Endothelial cell (in vitro differentiated cells): ENCODE measurements around the gene L1TD1. TPM values are rescaled to one million over a fixed set of nuclear protein-coding genes. Genes with fewer than 3 reads are reported as not detected.
A peak's percentile ranks its signal among the peaks of the same experiment; 100 is the strongest.
"Not testable (repeated sequence)": the region's sequence is repeated elsewhere in the genome, so short reads cannot be mapped to it uniquely, and the experiment has no call there.

Experiments
- DNase-seq: peaks from one replicate; pipeline ENCODE4 v3.0.0; 2021; ENCODE audit warnings: low spot score
- H3K27ac Mint-ChIP-seq: one replicate; pipeline ENCODE4 v1.8.0; 2021; ENCODE audit warnings: mixed read lengths, inconsistent platforms; ENCODE audit not compliant: unreplicated experiment
- H3K27me3 Mint-ChIP-seq: one replicate; pipeline ENCODE4 v1.8.0; 2021; ENCODE audit warnings: mild to moderate bottlenecking, moderate library complexity, mixed read lengths, inconsistent platforms; ENCODE audit not compliant: unreplicated experiment
- H3K36me3 Mint-ChIP-seq: one replicate; pipeline ENCODE4 v1.8.0; 2021; ENCODE audit warnings: mild to moderate bottlenecking, low read depth, mixed read lengths, inconsistent platforms; ENCODE audit not compliant: unreplicated experiment
- H3K4me1 Mint-ChIP-seq: one replicate; pipeline ENCODE4 v1.8.0; 2021; ENCODE audit warnings: mild to moderate bottlenecking, mixed read lengths, inconsistent platforms; ENCODE audit not compliant: unreplicated experiment
- H3K4me3 Mint-ChIP-seq: one replicate; pipeline ENCODE4 v1.8.0; 2021; ENCODE audit warnings: mild to moderate bottlenecking, mixed read lengths, inconsistent platforms; ENCODE audit not compliant: unreplicated experiment
- H3K9me3 Mint-ChIP-seq: one replicate; pipeline ENCODE4 v1.8.0; 2021; ENCODE audit warnings: mixed read lengths, inconsistent platforms; ENCODE audit not compliant: unreplicated experiment
- total RNA-seq: library from RNA; stranded (reverse); fragmentation: NEBNext Ultra II Directional; extraction: Animal tissue kit (Norgen Biotek cat#: 25700); gene quantifications from one replicate; pipeline ENCODE4 v1.2.1, GENCODE V29; 2021; ENCODE audit not compliant: unreplicated experiment
- TF ChIP-seq, protein P1 (sequence below): fragments of 200-600 bp; sonication (generic); IDR thresholded peaks from one replicate; pipeline ENCODE4 v1.5.0; 2021; ENCODE audit warnings: antibody characterized with exemption; ENCODE audit not compliant: unreplicated experiment

The L1TD1 gene
- total RNA-seq, 1 donor from 2014 or later = 50.1 TPM

DNA sequence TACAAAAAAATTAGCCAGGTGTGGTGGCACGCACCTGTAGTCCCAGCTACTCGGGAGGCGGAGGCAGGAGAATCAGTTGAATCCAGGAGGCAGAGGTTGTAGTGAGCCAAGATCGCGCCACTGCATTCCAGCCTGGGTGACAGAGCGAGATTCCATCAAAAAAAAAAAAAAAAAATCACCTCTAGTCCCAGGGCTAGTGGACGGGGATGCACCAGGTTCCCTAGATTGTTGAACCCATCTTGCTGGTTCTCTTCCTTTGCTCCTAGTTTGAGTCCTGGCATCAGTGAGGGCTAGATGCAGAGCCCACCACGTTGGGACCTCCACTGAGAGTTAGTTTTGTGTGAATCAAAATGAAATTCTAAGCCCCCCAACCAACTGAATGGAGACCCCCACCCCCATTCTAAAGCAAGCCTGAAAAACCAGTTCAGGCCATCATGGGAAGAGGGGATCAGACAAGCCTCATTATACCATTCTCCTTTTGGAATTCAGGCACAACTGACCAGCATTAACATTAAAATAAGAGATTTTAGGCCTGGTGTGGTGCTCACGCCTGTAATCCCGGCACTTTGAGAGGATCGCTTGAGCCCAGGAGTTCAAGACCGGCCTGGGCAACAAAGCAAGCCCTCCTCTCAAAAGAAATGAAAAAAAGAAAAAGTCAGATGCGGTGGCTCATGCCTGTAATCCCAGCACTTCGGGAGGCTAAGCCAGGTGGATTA, 17.9 kb upstream of the L1TD1 start:
- peaks cover 35% of the 10 kb centered on the region for H3K4me1 Mint-ChIP-seq
- no peaks in the 10 kb centered on the region for H3K27me3 Mint-ChIP-seq
- TF ChIP-seq, protein P1, sequence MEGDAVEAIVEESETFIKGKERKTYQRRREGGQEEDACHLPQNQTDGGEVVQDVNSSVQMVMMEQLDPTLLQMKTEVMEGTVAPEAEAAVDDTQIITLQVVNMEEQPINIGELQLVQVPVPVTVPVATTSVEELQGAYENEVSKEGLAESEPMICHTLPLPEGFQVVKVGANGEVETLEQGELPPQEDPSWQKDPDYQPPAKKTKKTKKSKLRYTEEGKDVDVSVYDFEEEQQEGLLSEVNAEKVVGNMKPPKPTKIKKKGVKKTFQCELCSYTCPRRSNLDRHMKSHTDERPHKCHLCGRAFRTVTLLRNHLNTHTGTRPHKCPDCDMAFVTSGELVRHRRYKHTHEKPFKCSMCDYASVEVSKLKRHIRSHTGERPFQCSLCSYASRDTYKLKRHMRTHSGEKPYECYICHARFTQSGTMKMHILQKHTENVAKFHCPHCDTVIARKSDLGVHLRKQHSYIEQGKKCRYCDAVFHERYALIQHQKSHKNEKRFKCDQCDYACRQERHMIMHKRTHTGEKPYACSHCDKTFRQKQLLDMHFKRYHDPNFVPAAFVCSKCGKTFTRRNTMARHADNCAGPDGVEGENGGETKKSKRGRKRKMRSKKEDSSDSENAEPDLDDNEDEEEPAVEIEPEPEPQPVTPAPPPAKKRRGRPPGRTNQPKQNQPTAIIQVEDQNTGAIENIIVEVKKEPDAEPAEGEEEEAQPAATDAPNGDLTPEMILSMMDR = no peak
- no peaks in the 10 kb centered on the region for H3K36me3 Mint-ChIP-seq
- H3K4me3 Mint-ChIP-seq = no peak overlapping the region
- no peaks in the 10 kb centered on the region for H3K9me3 Mint-ChIP-seq
- no peak for DNase-seq
- H3K27ac Mint-ChIP-seq = no peak overlapping the region

DNA sequence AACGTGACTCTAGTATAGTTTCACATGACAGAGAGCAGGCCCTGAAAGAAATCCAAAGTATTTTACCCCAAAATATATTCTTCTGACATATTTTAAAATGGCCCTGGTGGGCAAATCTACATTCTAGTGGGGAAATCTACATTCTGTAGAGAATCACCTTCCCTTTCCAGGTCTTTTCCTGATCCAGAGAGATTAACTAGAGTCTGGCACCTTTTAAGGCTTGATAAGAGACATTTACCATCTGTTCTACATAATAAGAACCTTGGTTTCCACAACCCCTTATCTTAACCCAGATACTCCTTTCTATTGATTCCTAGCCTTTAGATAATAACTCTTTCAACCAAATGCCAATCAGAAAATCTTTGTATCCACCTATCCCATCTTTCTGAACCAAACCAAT, 17.0 kb upstream of the L1TD1 start:
- H3K27ac Mint-ChIP-seq = no peak overlapping the region
- no peaks in the 10 kb centered on the region for H3K9me3 Mint-ChIP-seq
- H3K4me3 Mint-ChIP-seq = no peak overlapping the region
- DNase-seq = no peak
- TF ChIP-seq, protein P1 = no peak
- no peaks in the 10 kb centered on the region for H3K36me3 Mint-ChIP-seq
- no peaks in the 10 kb centered on the region for H3K27me3 Mint-ChIP-seq
- peaks cover 42% of the 10 kb centered on the region for H3K4me1 Mint-ChIP-seq

DNA sequence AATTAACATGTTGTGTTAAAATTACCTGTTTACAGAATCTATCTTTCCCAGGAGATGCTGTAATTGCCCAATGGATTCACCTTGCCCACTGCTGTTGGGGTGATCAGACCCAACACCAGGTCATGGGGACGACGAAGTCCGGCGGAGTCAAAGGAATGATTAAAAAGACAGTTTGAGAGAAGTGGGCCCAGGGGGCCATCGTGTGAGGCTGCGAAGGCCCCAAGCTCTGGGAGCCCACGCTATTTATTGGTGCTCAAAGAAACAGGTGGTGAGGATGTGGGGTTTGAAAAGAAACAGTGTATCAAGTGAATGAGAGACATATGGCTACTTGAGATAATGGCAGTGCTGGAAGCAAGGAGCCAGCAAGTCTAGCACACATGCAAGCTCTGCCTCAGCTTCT, 16.3 kb upstream of the L1TD1 start:
- TF ChIP-seq, protein P1 = no peak
- no peaks in the 10 kb centered on the region for H3K36me3 Mint-ChIP-seq
- no peaks in the 10 kb centered on the region for H3K27me3 Mint-ChIP-seq
- DNase-seq = no peak
- no peak overlapping the region for H3K27ac Mint-ChIP-seq
- H3K9me3 Mint-ChIP-seq = no peaks in the 10 kb centered on the region
- peaks cover 48% of the 10 kb centered on the region for H3K4me1 Mint-ChIP-seq
- H3K4me3 Mint-ChIP-seq = no peak overlapping the region

DNA sequence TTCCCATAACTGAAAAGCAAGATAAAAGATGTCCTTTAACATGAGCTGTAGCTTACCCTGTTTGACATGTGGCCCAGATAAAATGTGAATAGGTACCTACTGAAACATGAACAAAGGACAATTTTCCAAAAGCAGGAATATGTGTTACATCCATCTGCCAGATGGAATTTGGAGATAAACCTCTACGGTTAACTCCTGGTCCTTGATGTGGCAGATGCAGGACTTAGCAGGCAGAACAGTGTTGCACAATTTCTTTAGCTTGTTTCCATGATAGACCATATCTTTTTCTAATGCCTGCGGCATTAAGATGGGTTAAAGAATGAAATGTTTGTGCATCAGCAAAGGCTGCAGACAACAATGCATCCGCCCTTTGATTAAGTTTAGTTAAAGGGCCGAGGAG, 14.6 kb upstream of the L1TD1 start:
- not testable (repeated sequence) for H3K36me3 Mint-ChIP-seq, H3K27me3 Mint-ChIP-seq, H3K27ac Mint-ChIP-seq, H3K9me3 Mint-ChIP-seq, H3K4me3 Mint-ChIP-seq, DNase-seq
- peaks cover 55% of the 10 kb centered on the region for H3K4me1 Mint-ChIP-seq

DNA sequence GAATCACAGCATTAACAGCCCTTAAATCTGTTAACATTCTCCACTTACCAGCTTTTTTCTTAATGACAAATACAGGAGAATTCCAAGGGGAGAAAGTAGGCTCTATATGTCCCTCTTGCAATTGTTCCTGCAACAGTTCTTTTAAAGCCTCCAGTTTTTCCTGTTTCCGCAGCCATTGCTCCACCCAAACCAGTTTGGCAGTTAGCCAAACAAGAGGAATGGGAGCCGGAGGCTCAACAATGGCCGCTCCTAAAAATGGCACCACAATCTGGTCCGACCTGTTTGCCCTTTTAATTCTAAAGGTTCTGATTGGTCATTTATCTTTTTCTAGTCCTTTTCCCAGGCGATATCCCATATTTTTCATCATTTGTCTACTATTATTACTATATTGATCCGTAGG, 14.0 kb upstream of the L1TD1 start:
- H3K4me3 Mint-ChIP-seq = no peak overlapping the region
- H3K9me3 Mint-ChIP-seq = no peaks in the 10 kb centered on the region
- TF ChIP-seq, protein P1 = no peak
- DNase-seq = peak; percentile 25
- H3K27me3 Mint-ChIP-seq = no peaks in the 10 kb centered on the region
- H3K4me1 Mint-ChIP-seq = peaks cover 55% of the 10 kb centered on the region
- H3K36me3 Mint-ChIP-seq = no peaks in the 10 kb centered on the region
- peak overlapping the region; percentile 81 for H3K27ac Mint-ChIP-seq
